Mammary epithelial cell (primary cell): ENCODE data around the gene C17orf58.
"Not testable (repeated sequence)": the region's sequence is repeated elsewhere in the genome, so short reads cannot be mapped to it uniquely, and the experiment has no call there.

Source experiments
- EZH2 ChIP-seq: IDR thresholded peaks from 2 replicates; pipeline ENCODE4 v1.6.1; 2012; ENCODE audit warnings: low read length, inconsistent platforms, borderline replicate concordance
- TF ChIP-seq, protein P1 (sequence below), 2 donors: IDR thresholded peaks in 1 of 2; conservative IDR thresholded peaks in 1 of 2; 2 replicates each; pipeline ENCODE4 v1.5.1; 2011 to 2012; ENCODE audit warnings: inconsistent platforms in 2 of 2, low read length in 2 of 2, mild to moderate bottlenecking in 2 of 2, control low read depth in 1 of 2, low read depth in 1 of 2; ENCODE audit not compliant: insufficient read depth in 1 of 2; ENCODE audit errors: extremely low read depth in 1 of 2

DNA sequence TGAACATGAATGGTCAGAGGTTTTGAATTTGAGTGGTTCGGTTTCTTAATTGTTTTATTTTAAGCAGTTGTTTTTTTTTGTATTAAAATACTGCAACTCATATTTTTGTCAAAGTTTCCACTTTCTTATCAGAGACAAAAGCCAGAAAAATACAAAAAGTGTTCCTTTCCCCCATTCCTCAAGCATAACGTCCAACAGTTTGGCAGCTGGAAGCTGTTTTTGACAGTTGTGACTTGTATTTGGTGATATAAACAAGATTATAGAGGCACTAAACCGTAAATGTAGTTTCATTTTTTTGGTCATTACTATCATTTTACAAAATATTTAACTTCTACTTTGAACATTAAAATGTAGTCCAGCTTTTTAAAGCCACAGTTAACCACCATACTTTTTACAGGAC is 36.0 kb downstream of the C17orf58 start:
- not testable (repeated sequence) for TF ChIP-seq EZH2
- TF ChIP-seq, protein P1, sequence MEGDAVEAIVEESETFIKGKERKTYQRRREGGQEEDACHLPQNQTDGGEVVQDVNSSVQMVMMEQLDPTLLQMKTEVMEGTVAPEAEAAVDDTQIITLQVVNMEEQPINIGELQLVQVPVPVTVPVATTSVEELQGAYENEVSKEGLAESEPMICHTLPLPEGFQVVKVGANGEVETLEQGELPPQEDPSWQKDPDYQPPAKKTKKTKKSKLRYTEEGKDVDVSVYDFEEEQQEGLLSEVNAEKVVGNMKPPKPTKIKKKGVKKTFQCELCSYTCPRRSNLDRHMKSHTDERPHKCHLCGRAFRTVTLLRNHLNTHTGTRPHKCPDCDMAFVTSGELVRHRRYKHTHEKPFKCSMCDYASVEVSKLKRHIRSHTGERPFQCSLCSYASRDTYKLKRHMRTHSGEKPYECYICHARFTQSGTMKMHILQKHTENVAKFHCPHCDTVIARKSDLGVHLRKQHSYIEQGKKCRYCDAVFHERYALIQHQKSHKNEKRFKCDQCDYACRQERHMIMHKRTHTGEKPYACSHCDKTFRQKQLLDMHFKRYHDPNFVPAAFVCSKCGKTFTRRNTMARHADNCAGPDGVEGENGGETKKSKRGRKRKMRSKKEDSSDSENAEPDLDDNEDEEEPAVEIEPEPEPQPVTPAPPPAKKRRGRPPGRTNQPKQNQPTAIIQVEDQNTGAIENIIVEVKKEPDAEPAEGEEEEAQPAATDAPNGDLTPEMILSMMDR (conservative IDR thresholded peaks at IDR 0.05 in 1 of 2, IDR thresholded peaks at IDR 0.05 in 1 of 2; ENCODE audit: extremely low read depth in 1 of 2, insufficient read depth in 1 of 2, low read depth in 1 of 2, low read length in 2 of 2): not testable (repeated sequence)
